BLaER1 (cell line): Measurements from ENCODE around the gene BCL11A.

ENCODE experiments used
- H3K27ac ChIP-seq: shearing (Covaris generic); formaldehyde crosslinking; 2 replicates; pipeline ENCODE4 v1.8.1; 2022
- H3K27me3 ChIP-seq: shearing (Covaris generic); formaldehyde crosslinking; 2 replicates; pipeline ENCODE4 v1.8.1; 2022
- H3K36me3 ChIP-seq: shearing (Covaris generic); formaldehyde crosslinking; 2 replicates; pipeline ENCODE4 v1.8.1; 2022
- H3K4me1 ChIP-seq: shearing (Covaris generic); formaldehyde crosslinking; 2 replicates; pipeline ENCODE4 v1.8.1; 2022
- H3K4me2 ChIP-seq: shearing (Covaris generic); formaldehyde crosslinking; 2 replicates; pipeline ENCODE4 v1.8.1; 2022
- H3K4me3 ChIP-seq: shearing (Covaris generic); formaldehyde crosslinking; 2 replicates; pipeline ENCODE4 v1.8.1; 2022
- H3K9ac ChIP-seq: shearing (Covaris generic); formaldehyde crosslinking; 2 replicates; pipeline ENCODE4 v1.8.1; 2022
- H3K9me3 ChIP-seq: shearing (Covaris generic); formaldehyde crosslinking; 2 replicates; pipeline ENCODE4 v1.8.1; 2022
- H4K20me1 ChIP-seq: shearing (Covaris generic); formaldehyde crosslinking; 2 replicates; pipeline ENCODE4 v1.8.1; 2022
- Cebpa-rat ChIP-seq: shearing (Covaris generic); IDR thresholded peaks from 2 replicates; pipeline ENCODE4 v1.8.1; 2022

BCL11A gene

DNA sequence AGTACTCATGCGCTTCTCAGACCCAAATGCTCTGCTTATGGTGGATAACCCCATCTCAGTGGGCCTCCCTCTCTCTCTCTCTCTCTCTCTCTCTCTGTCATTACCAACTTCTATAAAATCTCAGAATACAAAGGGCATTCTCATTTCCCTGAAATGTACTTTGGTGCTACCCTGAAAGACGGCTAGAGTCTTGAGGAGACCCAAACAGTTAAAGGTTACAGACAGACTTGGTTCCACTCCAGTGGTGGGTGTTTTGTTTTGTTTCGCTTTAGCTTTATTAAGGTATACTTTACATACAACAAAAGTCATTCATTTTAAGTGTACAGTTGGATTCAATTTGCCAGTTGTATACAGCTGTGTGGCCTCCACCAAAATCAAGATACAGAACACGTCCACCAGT, 60.9 kb downstream of the BCL11A start:
- Histone ChIP-seq H3K9me3 (no peaks in the 10 kb centered on the region), H3K27ac (no peak overlapping the region), H3K36me3 (peaks cover 98% of the 10 kb centered on the region), H3K4me1 (peaks cover 39% of the 10 kb centered on the region), H4K20me1 (peaks cover 100% of the 10 kb centered on the region), H3K4me2 (no peak overlapping the region), H3K4me3 (no peak overlapping the region), H3K9ac (no peak overlapping the region), H3K27me3 (no peaks in the 10 kb centered on the region)
- TF ChIP-seq Cebpa-rat, result no peak

DNA sequence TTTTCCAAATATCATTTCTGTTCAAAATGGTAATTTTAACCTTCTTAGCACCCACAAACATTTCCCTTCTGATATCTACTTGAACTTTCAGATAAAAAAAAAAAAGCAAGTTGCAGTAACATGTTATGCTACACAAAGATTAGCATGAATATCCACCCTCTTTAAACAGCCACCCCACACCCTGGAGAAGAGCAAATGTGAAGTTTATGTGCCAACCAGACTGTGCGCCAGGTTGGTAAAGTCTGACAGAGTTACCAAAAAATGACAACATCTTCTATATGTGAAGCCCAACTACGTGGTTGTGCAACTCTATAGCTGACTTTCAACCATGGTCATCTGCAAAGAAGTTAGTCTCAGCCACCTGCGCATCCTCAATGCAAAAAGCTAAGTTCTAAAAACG, 62.6 kb downstream of the BCL11A start:
- H3K27ac ChIP-seq, result no peak overlapping the region
- no peak for TF ChIP-seq Cebpa-rat

DNA sequence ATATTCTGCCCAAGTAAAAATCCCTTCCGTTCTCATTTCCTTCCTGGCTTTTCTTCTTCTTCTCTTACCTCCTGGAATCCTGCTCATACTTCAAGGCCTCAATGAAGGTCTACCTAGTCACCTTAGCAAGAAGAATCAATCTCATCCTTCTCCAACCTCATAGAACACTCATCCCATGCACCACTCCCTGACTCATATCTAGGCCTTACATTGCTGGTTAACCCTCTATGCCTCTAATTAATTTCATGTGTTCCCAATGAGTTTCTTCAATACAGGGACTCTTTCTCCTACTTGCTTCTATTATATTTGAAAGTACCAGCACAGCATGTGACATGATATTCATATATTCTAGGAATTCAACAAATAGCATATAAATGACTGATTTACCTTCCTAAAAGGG, 63.0 kb downstream of the BCL11A start:
- H3K27ac ChIP-seq, result no peak overlapping the region

More for the DNA sequence above, 62.6 kb downstream of the BCL11A start:
- Histone ChIP-seq H3K9me3 (no peaks in the 10 kb centered on the region), H3K4me1 (peaks cover 47% of the 10 kb centered on the region), H3K4me2 (no peak overlapping the region), H3K4me3 (no peak overlapping the region), H3K36me3 (peaks cover 98% of the 10 kb centered on the region), H4K20me1 (peaks cover 100% of the 10 kb centered on the region), H3K9ac (no peak overlapping the region), H3K27me3 (no peaks in the 10 kb centered on the region)

DNA sequence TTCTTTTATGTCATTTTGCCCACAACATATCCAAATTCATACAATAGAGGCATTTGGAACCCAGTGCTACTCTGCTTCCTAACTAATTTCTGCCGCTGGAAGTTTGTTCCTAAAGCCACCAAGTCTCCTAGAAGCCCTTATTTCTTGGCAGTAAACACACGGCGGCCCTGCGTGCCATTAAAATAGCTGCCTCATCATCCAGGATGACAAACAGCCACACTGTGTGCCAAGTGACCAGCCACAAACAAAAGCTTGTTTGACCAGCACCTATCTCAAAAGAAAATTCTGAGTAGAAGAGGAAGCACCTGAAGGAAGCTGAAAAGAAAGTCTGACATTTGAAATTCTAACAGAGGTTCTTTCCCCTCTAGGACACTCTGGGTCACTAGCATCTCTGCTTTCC, 64.2 kb downstream of the BCL11A start:
- no peak overlapping the region for H3K4me2 ChIP-seq
- TF ChIP-seq Cebpa-rat, result no peak
- no peak overlapping the region for H3K4me3 ChIP-seq
- H3K9ac ChIP-seq, result no peak overlapping the region
- peaks cover 62% of the 10 kb centered on the region for H3K4me1 ChIP-seq
- H3K27me3 ChIP-seq, result no peaks in the 10 kb centered on the region
- H3K27ac ChIP-seq, result peak overlapping the region; percentile 11; the same call in 1 of the 2 replicates
- peaks cover 100% of the 10 kb centered on the region for H4K20me1 ChIP-seq
- H3K36me3 ChIP-seq, result peaks cover 99% of the 10 kb centered on the region
- no peaks in the 10 kb centered on the region for H3K9me3 ChIP-seq

More for the DNA sequence above, 63.0 kb downstream of the BCL11A start:
- Histone ChIP-seq H3K4me1 (peaks cover 51% of the 10 kb centered on the region), H3K27me3 (no peaks in the 10 kb centered on the region), H3K9me3 (no peaks in the 10 kb centered on the region), H3K4me2 (no peak overlapping the region), H4K20me1 (peaks cover 100% of the 10 kb centered on the region), H3K4me3 (no peak overlapping the region), H3K36me3 (peaks cover 98% of the 10 kb centered on the region), H3K9ac (no peak overlapping the region)
- no peak for TF ChIP-seq Cebpa-rat

DNA sequence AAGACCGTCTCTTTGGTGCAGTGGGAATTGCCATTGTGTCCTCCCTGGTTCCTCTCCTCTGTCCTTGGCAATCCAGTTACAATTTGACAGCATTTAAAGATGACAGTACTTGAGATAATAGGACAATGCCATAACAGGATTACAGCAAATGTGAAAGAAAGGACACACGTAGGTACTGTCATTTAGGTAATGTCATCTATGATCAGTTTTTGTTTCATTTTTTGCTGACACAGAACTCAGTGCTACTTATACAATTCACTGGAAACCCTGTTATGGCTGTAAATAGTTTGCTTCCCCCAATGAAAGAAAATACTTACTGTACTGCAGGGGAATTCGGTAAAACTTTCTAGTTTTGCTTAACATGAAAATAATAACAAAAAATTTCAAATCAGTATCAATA, 65.2 kb downstream of the BCL11A start:
- no peak overlapping the region for H3K4me2 ChIP-seq
- no peak for TF ChIP-seq Cebpa-rat
- peaks cover 100% of the 10 kb centered on the region for H4K20me1 ChIP-seq
- no peaks in the 10 kb centered on the region for H3K27me3 ChIP-seq
- H3K9ac ChIP-seq, result no peak overlapping the region
- peaks cover 99% of the 10 kb centered on the region for H3K36me3 ChIP-seq
- no peak overlapping the region for H3K27ac ChIP-seq
- H3K4me3 ChIP-seq, result no peak overlapping the region
- peaks cover 63% of the 10 kb centered on the region for H3K4me1 ChIP-seq
- no peaks in the 10 kb centered on the region for H3K9me3 ChIP-seq

DNA sequence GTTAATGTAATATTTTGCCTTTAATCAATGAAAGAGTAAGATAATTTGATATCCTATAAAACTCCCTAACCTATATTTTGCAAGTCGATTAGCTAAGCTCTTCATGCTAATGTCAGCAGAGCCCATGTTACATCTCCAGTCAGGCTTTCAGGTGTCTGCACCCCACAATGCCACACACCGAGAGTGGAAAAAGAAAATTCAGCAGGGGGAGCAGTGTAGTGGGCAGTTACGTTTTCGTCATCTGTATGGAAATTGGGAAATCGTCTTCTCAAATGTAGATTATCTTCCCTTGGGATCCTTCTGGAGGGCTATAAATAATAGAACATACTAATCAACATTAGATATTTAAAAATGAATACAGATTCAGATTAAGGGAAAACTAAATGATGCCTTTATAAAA, 66.3 kb downstream of the BCL11A start:
- H3K27me3 ChIP-seq, result no peaks in the 10 kb centered on the region
- H3K36me3 ChIP-seq, result peaks cover 99% of the 10 kb centered on the region
- H3K9me3 ChIP-seq, result no peaks in the 10 kb centered on the region
- no peak overlapping the region for H3K4me2 ChIP-seq
- H3K4me1 ChIP-seq, result peaks cover 70% of the 10 kb centered on the region
- TF ChIP-seq Cebpa-rat, result no peak
- peaks cover 100% of the 10 kb centered on the region for H4K20me1 ChIP-seq
- no peak overlapping the region for H3K9ac ChIP-seq
- H3K4me3 ChIP-seq, result no peak overlapping the region
- no peak overlapping the region for H3K27ac ChIP-seq

DNA sequence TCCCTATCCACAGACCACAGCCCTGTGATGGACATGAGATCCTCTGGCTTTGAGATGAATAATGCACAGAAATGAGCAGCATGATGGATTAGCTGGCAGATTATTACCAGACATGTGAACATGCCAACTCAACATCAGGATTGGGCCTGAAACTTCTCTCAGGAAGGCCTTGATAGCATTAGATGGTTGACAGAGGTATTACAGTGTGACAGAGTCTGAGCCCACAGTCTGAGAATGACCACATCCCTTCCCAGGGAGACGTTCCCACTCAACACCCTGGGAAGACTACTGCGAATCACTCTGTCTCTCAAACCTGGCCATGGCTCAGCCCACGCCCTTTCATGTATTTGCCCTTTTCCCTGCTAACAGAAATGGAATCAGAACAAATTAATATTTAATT, 66.9 kb downstream of the BCL11A start:
- peaks cover 99% of the 10 kb centered on the region for H3K36me3 ChIP-seq
- H3K4me2 ChIP-seq, result no peak overlapping the region
- no peak overlapping the region for H3K9ac ChIP-seq
- peaks cover 100% of the 10 kb centered on the region for H4K20me1 ChIP-seq
- TF ChIP-seq Cebpa-rat, result no peak
- H3K9me3 ChIP-seq, result no peaks in the 10 kb centered on the region
- no peak overlapping the region for H3K27ac ChIP-seq
- no peaks in the 10 kb centered on the region for H3K27me3 ChIP-seq
- H3K4me1 ChIP-seq, result peaks cover 74% of the 10 kb centered on the region
- H3K4me3 ChIP-seq, result no peak overlapping the region

DNA sequence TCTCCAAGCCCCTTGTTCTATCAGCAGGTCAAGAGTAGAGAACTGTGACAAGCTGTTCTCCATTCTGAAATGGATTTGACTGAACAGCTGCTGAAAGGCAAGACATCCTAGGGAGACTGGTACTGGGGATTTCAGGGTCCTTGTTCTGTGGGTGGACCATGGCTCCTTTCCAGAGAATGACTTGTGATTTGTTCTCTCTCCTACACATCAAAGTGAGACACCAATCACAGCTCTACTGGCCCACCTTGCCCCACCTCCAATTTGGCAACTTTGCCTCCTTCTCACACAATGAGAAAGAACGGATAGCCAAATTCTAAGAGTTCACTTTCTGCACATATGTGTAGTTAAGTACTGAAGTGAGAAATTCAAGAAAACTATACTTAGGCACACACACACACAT, 67.4 kb downstream of the BCL11A start:
- H3K4me1 ChIP-seq, result peaks cover 79% of the 10 kb centered on the region

DNA sequence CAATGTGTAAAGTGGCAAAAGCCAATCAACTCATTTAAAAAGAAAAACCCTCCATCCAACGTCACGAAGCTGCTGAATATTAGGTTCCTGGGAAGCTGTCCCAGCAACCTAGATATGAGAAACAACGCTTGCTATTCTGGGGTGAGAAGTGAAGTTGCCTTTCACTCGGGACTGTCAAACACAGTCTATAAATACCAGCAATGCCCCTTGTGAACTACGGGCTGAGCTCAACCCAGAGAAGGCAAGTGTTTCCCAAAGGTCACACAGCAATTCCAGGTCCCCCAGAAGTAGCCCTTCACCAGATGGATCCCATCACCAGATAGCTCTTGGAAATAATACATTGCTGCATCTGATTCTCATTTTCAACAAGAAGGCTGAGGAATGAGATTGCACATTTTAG, 67.9 kb downstream of the BCL11A start:
- peaks cover 100% of the 10 kb centered on the region for H4K20me1 ChIP-seq
- peaks cover 80% of the 10 kb centered on the region for H3K4me1 ChIP-seq
- H3K4me3 ChIP-seq, result no peak overlapping the region
- no peaks in the 10 kb centered on the region for H3K27me3 ChIP-seq
- no peak overlapping the region for H3K9ac ChIP-seq
- peaks cover 99% of the 10 kb centered on the region for H3K36me3 ChIP-seq
- H3K9me3 ChIP-seq, result no peaks in the 10 kb centered on the region
- H3K27ac ChIP-seq, result no peak overlapping the region
- peak overlapping the region; percentile 57; the same call in 1 of the 2 replicates for H3K4me2 ChIP-seq
- no peak for TF ChIP-seq Cebpa-rat

More for the DNA sequence above, 67.4 kb downstream of the BCL11A start:
- no peak overlapping the region for H3K27ac ChIP-seq
- no peak overlapping the region for H3K9ac ChIP-seq
- peaks cover 100% of the 10 kb centered on the region for H4K20me1 ChIP-seq
- H3K27me3 ChIP-seq, result no peaks in the 10 kb centered on the region
- H3K36me3 ChIP-seq, result peaks cover 99% of the 10 kb centered on the region
- no peaks in the 10 kb centered on the region for H3K9me3 ChIP-seq
- H3K4me2 ChIP-seq, result no peak overlapping the region
- TF ChIP-seq Cebpa-rat, result no peak
- no peak overlapping the region for H3K4me3 ChIP-seq

DNA sequence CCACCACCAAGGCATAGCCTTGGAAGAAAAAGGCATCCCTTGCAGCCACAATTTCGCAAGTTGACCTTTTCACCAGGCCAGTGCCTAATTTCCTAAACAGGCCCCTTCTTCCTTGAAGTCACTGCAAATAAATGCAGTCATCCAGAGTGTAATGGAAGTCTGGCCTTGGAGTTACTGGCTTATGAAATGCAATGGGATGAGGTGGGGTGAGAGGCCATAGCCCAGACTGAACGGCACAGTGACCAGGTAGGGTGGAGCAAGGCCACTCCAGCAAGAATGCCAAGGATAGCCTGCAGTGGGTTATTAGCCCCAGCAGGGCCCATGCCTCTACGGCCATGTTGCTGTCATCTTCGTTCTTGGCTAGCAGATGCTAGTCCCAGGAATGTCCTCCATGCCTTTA, 68.4 kb downstream of the BCL11A start:
- TF ChIP-seq Cebpa-rat, result no peak
- peak overlapping the region; percentile 57 for H3K4me2 ChIP-seq
- peaks cover 100% of the 10 kb centered on the region for H4K20me1 ChIP-seq
- no peak overlapping the region for H3K4me3 ChIP-seq
- no peaks in the 10 kb centered on the region for H3K9me3 ChIP-seq
- no peak overlapping the region for H3K9ac ChIP-seq
- H3K27me3 ChIP-seq, result no peaks in the 10 kb centered on the region
- H3K36me3 ChIP-seq, result peaks cover 99% of the 10 kb centered on the region
- H3K4me1 ChIP-seq, result peaks cover 76% of the 10 kb centered on the region
- no peak overlapping the region for H3K27ac ChIP-seq

DNA sequence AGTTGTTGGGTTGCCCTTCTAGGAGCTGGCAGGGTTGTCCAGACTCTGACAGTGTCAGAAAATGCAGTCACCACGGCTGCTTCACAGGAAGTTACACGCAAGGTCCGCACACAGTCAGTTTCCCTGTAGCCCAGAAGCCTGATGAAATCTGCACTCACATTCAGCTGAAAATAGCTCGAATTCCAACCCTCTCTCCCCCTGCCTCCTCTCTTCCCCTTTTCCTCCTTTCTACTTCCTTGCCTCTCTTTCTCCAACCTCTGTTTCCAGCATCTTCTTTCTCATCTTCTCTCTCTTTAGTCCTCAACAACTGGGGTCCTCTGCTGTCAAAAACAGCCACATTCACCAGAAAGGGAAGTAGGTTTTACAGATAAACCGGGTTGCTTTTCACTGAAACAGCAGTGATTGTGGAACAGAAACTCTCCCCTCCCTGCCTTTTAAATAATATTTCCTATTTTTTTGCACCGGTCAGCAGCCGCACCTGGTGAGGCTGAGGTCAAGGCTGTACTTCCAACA, 69.3 kb downstream of the BCL11A start:
- Histone ChIP-seq H3K4me3 (no peak overlapping the region), H3K36me3 (peaks cover 99% of the 10 kb centered on the region), H3K9ac (peak overlapping the region; percentile 21), H3K9me3 (no peaks in the 10 kb centered on the region), H3K27me3 (no peaks in the 10 kb centered on the region), H3K4me2 (peak overlapping the region; percentile 57), H4K20me1 (peaks cover 100% of the 10 kb centered on the region), H3K4me1 (peaks cover 67% of the 10 kb centered on the region), H3K27ac (no peak overlapping the region)
- no peak for TF ChIP-seq Cebpa-rat
